Measurements from ENCODE around the gene AATK.

Gene AATK

DNA sequence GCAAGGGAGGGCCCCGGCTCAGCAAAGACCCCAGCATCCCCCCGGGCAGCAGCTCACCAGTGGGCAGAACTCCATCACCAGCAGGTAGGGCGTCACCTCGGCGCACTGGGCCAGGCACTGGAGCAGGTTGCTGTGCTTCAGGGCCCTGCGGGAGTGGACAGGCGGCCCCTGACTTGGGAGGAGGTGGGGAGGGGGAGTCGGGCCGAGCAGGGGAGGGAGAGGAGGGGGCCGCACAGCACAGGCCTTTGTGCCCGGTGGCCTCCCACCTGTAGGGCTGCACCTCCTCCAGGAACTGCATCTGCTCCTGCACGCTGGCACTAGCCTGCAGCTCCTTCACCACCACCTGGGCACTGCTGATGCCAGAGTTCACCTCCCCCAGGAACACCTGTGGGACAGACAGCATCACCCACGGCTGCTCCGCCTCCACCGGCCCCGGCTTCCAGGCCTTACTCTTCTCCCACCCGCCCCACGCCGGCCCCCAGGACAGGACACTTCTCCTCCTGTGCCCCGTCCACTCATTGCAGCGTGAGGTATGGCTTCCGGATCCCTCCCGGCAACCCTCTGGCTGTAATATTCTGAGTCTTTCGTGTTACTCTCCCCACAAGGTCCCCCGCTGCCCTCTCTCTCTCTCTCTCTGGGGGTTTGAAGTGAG is 38.4 kb downstream of the AATK start:
- DNase-seq (ENCODE audit: low read depth), result no peak

DNA sequence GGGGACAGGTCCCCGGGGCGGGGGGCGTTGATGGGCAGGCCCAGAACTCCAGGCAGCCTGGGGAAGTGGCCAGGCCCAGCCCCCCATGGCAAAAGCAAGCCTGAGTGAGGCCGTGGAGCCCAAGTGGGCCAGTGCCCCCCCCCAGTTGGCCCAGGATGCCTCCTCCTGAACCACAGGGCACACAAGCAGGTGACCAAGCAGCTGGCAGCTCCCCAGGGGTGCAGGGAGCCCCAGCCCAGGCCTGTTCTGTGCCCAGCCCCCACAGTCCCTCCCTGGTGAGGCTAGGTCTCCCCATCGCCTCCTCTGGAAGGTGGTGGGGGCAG is 38.9 kb downstream of the AATK start:
- no peak for DNase-seq (ENCODE audit: low read depth)

DNA sequence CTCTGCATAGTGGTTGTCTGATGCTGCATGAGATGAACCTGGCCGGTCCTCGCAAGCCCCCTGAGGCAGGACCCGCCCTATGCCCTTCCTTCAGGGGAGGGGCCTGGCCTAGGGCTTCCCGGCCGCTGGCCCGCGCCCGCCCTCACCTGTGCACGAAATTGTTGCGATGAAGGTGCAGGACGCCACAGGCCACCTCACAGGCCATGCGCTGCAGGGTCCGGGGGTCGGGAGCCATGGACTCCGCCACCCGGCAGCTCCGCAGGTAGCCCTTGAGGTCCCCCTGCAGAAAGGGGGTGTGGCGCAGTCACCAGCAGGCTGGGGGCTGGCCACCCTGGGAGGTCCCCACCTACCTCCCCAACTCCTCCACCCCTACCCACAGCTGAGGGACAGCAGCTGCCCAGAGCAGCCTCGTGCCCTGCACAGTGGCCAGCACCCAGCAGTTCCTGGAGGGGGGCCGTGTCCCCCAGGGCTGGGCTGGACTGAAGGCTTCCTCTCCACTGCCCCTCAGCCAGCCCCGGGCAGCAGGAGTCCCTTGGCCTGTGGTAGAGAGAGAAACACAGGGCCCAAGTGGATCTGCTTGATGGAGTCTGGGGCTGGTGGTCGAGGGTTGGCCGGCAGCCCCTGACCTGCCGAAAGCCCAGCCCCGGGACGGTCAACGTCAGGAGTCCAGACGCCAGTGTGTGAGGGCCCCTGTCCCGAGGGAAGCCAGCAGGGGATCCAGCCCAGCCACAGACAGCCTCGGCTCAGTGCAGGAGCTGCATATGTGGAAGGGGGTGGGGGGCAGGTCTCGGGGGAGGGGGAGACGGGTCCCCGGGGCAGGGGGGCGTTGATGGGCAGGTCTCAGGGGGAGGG is 39.5 kb downstream of the AATK start:
- no peak for DNase-seq (ENCODE audit: low read depth)

DNA sequence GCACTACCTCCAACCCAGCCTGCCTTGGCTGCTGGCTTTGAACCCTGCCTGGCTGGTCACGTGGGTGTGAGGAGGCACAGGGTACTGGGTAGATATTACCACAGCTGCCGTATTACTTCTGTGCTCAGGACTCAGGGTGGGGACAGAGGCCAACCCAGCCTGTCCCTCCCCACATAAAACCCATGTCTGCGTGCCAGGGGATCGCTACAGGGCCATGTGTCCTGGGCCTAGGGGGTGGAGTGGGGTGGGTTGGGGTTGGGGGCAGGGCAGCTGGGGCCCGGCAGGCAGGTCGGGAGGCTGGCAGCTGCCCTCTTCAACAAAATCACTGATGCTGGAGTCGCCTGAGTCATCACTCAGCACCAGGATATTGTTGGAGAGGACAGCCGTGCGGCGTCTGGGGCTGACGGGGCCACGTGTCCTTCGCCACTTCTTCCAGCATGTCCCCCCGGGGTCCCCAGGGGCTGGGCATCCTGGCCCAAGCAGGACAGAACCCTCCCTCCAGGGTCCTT is 40.4 kb downstream of the AATK start:
- DNase-seq (ENCODE audit: low read depth), result no peak

DNA sequence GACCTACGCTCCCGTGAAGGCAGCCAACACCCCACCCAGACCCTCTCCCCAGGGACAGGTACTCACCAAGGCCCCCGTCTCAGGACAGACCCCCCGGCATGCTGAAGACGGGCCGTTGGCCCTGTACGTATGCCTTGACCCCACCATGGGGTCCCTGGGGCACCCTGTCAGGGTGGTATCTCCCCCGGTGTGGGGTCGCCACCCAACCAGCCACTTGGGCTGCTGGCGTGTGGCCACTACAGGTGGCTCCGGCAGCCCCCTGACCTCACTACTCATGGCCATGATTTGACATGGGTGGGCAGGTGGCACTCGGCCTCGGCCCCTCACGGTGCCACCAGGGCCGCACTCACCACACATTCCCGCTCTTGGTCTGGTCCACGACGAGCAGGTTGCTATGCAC is 41.6 kb downstream of the AATK start:
- DNase-seq (ENCODE audit: low read depth), result no peak

DNA sequence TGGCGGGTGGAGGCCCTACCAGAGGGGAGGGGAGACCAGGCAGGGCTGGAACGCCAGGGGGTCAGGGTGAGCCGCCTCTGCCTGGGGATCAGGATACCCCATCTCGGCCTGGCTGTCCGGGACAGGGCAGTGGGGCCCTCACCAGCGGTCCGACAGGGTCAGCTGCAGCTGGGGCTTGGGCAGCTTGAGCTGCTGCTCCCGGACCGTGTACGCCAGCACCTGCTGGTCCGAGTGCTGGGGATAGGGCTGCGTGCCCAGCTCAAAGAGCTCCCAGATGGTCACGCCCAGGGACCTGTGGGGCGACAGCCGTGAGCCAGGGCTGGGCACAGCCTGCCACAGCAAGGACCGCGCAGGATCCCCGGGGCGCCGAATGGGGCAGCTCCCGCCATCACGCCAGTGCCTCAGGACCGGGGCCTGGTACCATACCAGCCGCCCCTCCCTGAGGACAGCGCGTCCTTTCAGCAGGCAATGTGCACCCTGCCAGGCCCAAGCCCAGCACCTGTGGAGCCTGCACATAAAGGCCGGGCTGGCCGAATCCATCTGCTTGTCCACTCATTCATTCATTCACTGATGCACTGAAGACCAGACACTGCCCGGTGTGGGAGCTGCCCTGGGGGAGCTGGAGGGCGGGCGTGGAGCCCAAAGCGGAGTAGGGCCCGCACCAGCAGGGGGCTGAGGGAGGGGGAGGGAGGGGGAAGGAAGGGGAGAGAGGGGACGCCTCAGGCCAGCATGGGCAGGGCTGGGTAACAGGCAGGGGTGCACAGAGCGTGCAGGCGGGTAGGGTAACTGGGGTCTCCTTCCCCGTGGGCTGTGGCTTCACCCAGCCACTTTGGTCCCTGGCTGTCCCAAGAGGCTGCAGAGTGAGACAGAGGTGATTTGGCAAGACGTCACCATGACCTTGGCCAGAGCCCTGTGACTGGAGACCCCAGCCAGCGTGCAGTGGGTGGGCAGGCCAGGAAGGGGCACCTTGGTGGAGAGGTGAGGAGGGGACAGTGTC is 42.7 kb downstream of the AATK start:
- DNase-seq (ENCODE audit: low read depth), result no peak

DNA sequence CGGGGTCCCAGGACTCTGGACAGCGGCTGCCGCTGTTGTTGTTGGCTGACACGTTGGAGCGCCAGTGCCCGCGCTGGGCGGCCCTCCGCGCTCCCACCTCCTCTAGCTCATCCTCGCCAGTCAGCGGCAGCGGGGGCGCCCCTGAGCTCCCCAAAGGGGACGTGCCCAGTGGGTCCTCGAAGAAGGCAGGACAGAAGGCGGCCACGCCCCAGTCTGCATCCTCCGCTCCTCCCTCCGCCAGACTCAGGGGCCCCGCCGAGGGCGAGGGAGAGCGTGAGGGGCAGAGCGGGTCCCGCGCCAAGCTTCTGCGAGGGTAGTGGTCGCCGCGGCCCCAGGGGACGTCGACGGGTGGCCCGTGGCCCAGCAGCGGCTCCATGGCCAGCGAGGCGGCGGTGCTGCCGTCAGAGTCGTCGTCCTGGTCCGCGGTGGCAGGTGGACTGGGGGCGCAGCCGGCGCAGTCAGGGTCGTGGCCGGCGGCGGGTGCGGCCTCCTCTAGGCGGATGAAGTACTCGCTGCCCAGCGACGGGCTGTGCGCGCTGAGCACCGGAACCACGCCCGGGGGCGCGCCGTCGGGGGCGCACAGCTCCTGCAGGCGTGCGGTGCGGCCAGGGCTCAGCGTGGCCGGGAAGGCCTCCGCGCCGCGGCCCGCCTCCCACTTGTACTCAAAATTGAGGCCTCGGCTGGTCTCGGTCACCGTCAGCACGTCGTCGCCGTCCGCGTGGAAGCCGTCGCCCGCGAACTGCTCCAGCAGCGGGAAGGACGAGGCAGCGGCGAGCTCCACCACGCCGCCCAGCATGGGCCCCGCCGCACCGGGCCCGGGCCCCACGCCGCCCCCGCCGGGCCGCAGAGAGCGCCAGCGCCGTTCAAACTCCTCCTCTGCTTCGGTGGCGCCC is 43.9 kb downstream of the AATK start:
- no peak for DNase-seq (ENCODE audit: low read depth)

DNA sequence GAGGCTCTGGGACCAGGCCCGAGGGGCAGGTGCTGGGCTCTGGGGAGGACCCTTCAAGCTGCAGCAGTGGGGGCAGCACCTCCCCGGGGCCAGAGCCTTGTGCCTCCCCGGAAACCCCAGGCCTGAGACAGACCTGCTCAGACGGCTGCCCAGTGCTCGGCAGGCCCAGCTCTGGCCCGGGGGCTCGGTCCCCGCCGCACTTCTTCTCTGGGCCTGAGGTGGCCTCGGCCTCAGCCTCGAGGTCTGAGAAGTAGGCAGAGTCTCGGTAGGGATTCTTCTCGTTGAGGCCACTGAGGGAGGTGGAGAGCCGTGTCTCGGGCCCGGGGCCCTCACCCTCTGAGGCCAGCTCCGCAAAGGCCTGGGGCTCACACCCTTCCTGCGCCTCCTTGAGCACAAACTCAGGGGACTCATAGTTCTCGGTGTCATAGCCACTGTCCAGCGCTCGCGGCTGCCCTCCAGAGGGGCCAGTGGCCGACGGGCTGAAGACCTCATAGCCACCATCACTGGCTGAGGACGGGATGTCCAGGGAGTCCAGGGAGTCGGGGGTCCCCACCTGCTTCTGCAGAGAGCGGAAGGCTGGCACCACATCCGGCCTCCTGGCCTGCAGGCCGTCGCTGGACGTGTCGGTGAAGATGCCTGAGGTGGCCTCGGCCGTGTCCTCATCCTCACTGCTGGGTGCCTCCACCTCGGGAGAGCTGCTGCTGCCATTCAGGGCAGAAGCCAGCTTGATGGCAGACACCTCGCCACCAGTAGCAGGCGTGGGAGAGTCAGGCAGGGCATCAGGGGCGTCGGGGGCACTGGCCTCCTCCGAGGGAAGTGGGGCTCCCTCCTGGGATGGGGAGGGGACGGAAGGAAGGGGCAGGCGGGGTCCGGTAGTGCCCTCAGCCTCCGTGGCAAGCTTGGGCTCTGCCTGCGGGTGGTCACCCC is 45.1 kb downstream of the AATK start:
- no peak for DNase-seq (ENCODE audit: low read depth)

DNA sequence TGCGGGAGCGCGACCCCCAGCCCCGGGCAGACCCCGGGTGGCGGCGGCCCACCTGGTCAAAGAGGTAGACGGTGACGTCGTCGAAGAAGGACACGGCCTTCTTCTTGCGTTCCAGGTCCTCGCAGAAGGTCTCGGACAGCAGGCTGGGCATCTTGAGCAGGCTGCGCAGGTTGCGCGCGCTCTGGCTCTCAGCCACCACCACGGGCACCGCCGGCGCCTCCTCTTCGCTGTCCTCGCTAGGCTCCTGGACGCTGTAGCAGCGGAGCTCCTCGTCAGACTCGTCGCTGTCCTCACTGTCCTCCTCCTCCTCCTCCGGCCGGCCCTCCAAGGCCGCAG is 45.9 kb downstream of the AATK start:
- no peak for DNase-seq (ENCODE audit: low read depth)

DNA sequence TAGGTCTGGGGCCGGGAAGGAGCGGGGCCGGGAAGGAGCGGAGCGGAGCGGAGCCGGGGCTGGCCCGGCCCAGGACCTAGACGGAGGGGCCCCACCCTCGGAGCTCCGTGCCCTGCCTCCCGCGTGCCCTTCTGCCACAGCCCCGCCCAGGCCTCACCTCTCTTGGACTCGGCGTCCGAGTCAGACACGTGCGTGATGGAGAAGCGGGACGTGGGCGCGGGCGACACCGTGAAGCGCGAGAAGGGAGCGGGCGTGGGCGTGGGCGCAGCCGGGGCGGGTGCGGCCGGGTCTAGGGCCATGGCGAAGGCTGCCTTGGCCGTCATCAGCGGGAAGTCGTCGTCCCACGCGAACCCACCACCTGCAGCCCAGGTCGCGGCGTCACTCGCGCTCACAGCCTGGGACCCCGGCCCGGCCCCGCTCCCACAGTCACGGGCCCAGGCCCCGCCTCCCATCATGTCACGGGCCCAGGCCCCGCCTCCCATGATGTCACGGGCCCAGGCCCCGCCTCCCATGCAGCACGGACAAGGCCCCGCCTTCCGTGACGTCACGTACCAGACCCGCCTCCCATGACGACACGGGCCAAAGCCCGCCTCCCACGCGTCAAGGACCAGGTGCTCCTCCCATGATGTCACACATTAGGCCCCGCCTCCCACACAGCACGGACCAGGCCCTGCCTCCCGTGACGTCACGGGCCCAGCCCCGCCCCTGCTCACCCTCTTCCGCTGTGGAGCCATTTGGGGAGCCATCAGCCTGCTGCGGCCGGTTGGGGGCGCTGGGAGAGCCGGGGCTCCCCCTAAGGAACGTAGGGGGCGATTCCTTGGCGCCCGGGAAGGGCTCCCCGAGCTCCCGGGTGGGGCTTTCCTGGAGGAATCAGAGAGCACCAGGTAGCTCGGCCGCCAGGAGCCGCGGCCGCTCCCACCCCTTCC is 46.5 kb downstream of the AATK start:
- peak; percentile 92 for DNase-seq (ENCODE audit: low read depth)

DNA sequence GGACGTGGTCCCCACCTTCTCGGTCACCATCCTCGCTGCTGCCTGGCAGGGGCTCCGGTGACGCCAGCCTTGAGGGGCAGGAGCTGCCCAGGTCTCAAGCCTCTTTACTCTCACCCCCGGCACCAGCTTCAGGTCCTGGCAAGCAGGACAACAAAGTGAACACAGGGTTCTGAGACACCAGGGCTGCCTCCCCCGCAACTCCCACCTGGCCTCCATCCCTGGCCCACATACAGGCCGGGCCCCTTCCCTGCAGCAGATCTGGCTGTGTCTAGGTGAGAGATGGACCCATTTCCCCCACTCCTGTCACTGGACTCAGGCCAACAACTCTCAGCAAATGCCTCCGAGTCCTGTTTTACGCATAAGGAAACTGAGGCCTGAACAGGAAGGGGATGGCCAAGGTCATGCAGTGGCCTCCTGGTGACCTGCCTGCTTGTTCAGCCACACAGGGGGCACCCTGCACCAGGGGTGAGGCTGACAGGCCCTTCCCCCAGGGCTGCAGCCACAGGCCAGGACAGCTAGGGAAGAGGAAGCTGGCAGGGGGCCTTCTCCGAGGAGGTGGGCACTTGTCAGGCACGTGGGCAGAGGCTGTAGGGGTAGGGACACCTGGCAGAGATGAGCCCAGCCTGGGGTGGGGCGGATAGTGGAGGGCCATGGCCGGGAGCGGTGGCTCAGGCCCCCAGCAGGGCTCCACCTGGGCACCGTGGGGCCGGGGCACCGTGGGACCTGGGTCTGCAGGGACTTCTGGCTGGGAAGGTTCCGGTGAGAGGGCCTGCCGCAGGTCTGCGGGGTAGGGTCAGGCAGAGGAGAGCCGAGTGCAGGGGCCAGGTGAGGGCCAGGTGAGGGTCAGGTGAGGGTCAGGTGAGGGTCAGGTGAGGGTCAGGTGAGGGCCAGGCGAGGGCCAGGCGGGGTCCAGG is 47.5 kb downstream of the AATK start:
- DNase-seq (ENCODE audit: low read depth), result no peak

DNA sequence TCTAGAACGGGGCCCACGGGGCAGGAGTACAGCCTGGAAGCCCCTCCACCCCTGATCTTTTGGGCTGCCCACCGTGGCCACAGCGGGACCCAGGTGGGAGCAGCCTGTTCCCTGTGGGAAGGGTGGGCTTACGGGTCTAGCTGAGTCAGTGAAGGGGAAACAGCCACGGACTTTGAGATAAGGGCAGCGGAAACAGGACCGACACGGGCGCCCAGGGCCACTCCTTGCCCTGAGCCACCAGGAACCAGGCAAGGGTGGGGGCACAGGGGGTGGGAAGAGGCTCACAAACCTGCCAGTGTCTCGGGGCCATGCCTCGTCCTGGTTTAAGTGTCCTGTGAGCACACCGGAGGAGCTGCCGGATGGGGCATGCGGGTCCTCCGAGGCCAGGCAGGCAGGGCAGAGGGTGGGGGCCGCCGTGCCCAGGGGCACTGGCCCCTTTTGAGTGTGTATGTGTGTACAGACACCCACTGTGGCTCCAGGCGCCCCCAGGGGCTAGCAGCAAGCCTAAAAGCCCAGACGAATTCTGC is 48.3 kb downstream of the AATK start:
- no peak for DNase-seq (ENCODE audit: low read depth)

DNA sequence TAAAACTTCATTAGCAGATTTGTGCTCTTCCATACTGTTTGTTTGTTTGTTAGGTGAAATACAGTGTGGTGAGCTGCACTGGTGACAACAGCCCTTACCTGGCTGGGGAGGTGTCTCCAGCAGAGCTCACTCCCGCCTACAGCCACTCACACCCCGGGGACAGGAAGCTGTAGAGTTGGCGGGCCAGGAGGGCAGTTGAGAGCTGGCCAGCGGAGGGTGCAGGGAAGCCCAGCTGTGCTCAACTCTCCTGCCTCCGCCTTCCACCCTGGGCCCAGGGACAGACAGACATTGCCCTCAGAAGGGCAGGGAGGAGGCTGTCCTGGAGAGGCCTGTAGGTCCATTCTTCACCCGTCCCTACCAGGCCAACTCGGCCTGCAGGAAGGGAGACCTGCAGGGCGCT is 49.3 kb downstream of the AATK start:
- DNase-seq (ENCODE audit: low read depth), result no peak

DNA sequence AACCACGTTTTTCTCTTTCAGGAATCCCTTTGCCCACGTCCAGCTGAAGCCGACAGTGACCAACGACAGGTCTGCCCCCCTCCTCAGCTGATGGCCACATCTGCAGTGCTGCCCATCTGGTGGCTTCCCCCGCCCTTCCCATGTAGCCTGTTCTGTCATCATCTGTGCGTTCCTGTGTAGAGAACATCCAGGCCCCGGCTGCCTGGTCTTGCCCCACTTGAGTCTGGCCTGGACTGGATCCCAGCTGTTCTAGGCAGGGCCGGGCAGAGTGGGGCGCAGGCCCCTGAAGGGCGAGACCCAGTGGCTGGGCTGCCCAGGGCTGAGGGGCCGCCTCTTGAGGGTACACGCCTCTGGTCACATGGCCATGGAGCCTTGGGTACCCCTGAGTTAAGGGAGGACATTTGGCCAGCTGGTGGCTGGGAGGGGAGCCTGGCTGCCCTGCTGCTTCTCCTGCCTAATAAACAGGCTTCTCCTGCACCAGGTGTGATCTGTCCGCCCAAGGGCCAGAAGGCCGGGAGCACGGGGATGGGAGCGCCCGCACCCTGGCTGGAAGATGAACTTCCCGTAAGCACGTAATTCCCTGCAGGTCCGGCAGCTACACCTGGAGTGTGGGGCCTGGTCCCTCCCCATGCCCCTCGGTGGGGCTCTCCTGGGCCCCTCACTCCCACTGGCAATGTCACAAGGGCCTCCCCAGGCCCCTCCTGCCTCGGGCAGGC is 50.1 kb downstream of the AATK start:
- no peak for DNase-seq (ENCODE audit: low read depth)

DNA sequence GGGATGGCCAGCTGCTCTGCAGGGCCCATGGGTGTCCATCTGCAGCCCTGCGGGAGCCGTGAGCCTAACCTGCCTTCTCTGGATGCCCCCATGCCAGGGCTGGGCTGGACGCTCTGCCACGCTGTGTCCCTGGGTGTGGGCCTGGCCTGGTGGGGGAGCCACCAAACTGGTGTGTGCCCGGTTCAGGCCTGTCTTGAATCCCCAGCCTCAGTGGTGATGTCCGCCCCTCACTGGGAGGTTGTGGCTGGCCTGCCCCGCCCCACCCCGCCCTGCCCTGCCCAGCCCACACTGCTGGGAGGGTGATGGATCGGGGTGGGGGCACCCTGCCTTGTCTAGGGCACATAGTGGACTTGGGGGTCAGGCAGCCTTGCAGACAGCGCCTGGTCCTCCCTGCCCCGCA is 50.8 kb downstream of the AATK start:
- DNase-seq (ENCODE audit: low read depth), result no peak

DNA sequence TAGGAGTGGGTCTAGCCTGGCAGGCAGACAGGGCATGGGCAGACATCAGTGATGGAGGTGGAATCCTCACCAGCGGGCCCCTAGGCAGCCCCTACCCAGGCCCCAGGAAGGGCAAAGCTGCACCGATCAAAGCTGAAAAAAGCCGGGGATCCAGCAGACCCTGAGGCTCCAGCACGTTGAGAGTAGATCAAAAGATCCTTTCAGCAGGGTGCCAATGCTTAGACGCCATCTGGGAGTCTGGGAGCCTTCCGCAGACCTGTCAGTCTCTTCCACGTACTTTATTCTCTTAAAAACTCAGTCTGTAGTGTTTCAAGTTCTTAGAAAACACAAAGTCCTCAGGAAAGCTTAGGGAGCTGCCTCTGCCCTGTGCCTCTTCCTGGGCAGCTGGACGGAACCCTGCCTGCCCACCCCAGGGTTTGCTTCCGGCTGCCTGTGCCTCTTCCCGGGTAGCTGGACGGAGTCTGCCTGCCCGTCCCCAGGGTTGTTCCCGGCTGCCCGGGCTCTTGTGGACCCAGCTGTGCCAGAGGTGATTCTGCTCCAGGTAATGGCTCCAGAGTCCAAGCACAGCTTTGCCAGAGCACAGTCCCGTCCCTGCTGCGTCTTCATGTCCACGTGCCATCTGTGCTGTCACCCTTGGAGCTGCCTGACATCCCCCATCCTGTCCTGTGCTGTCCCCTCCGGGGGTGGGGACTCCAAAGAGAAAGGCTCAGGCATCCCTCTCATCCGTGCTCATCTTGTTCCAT is 51.5 kb downstream of the AATK start:
- DNase-seq (ENCODE audit: low read depth), result no peak
